DND-41 (cell line): ENCODE measurements around the gene GABRG3.

ENCODE experiments used
- CTCF ChIP-seq: IDR thresholded peaks from 2 replicates; pipeline ENCODE4 v1.5.1; 2012; ENCODE audit warnings: borderline replicate concordance, low read length, moderate library complexity, mild to moderate bottlenecking; ENCODE audit not compliant: poor library complexity, severe bottlenecking; ENCODE audit errors: extremely low read depth
- EZH2 ChIP-seq: IDR thresholded peaks from 3 replicates; pipeline ENCODE4 v1.6.1; 2012; ENCODE audit warnings: borderline replicate concordance, low read depth, mild to moderate bottlenecking, moderate library complexity, low read length, inconsistent platforms; ENCODE audit not compliant: severe bottlenecking

GRCh38 chr15:27061739-27062138 lies 90.8 kb downstream of the GABRG3 start:
- no peak for TF ChIP-seq CTCF
- no peak for TF ChIP-seq EZH2
